GM23338 (cell line): ENCODE measurements around the gene SLC9A3. TPM values are rescaled to one million over a fixed set of nuclear protein-coding genes. Genes with fewer than 3 reads are reported as not detected.

ENCODE experiments used
- ATAC-seq: fragments of 200-7000 bp; cut with Tn5 transposase; 3 replicates; pipeline ENCODE4 v1.9.1; 2020
- DNase-seq: peaks from one replicate; pipeline ENCODE4 v3.0.0-alpha.2; 2015; ENCODE audit warnings: low spot score
- H2AFZ ChIP-seq: fragments of 200-600 bp; sonication (generic); 2 replicates; pipeline ENCODE4 v1.8.0; 2016; ENCODE audit warnings: antibody characterized with exemption, mild to moderate bottlenecking, moderate library complexity
- H3F3A ChIP-seq: fragments of 200-600 bp; sonication (generic); replicated peaks from 2 replicates; pipeline ENCODE4 v1.8.0; 2017; ENCODE audit warnings: antibody characterized with exemption, mixed run types, low read depth
- H3K27ac ChIP-seq: fragments of 200-600 bp; sonication (generic); 2 replicates; pipeline ENCODE4 v1.6.1; 2016; ENCODE audit warnings: low read depth
- H3K27me3 ChIP-seq: fragments of 200-600 bp; sonication (generic); 2 replicates; pipeline ENCODE4 v1.8.0; 2016; ENCODE audit warnings: mild to moderate bottlenecking, mixed run types, moderate library complexity; ENCODE audit not compliant: insufficient read depth
- H3K36me3 ChIP-seq: fragments of 200-600 bp; sonication (generic); 2 replicates; pipeline ENCODE4 v1.8.0; 2016; ENCODE audit warnings: mild to moderate bottlenecking; ENCODE audit not compliant: insufficient read depth
- H3K4me1 ChIP-seq: fragments of 200-600 bp; sonication (generic); 2 replicates; pipeline ENCODE4 v1.8.0; 2016; ENCODE audit warnings: mild to moderate bottlenecking, moderate library complexity; ENCODE audit not compliant: insufficient read depth
- H3K4me2 ChIP-seq: fragments of 200-600 bp; sonication (generic); 2 replicates; pipeline ENCODE4 v1.7.1; 2017; ENCODE audit warnings: mixed run types
- H3K4me3 ChIP-seq: fragments of 200-600 bp; sonication (generic); 2 replicates; pipeline ENCODE4 v1.6.1; 2016; ENCODE audit warnings: mixed run types
- H3K79me2 ChIP-seq: fragments of 200-600 bp; sonication (generic); replicated peaks from 2 replicates; pipeline ENCODE4 v1.8.0; 2017; ENCODE audit warnings: mild to moderate bottlenecking; ENCODE audit not compliant: insufficient read depth
- H3K9me2 ChIP-seq: fragments of 200-600 bp; sonication (generic); 2 replicates; pipeline ENCODE4 v1.8.0; 2017; ENCODE audit not compliant: insufficient read depth
- H4K20me1 ChIP-seq: fragments of 200-600 bp; sonication (generic); replicated peaks from 2 replicates; pipeline ENCODE4 v1.8.0; 2017; ENCODE audit warnings: mild to moderate bottlenecking; ENCODE audit not compliant: insufficient read depth
- H3K27ac Mint-ChIP-seq: 2 replicates; pipeline ENCODE4 v1.8.0; 2020; ENCODE audit warnings: inconsistent platforms, mild to moderate bottlenecking, moderate library complexity, mixed read lengths
- H3K27me3 Mint-ChIP-seq: 3 replicates; pipeline ENCODE4 v1.8.0; 2022; ENCODE audit warnings: low read depth, mild to moderate bottlenecking, moderate library complexity, mixed read lengths, inconsistent platforms; ENCODE audit not compliant: insufficient read depth, poor library complexity
- H3K36me3 Mint-ChIP-seq: 3 replicates; pipeline ENCODE4 v1.8.0; 2021; ENCODE audit warnings: low read depth, mild to moderate bottlenecking, inconsistent platforms, moderate library complexity, mixed read lengths
- H3K4me1 Mint-ChIP-seq: 3 replicates; pipeline ENCODE4 v1.8.0; 2020; ENCODE audit warnings: mild to moderate bottlenecking, inconsistent platforms, mixed read lengths
- H3K4me3 Mint-ChIP-seq: 3 replicates; pipeline ENCODE4 v1.8.0; 2021; ENCODE audit warnings: moderate library complexity, mild to moderate bottlenecking, inconsistent platforms, mixed read lengths
- H3K9me3 Mint-ChIP-seq: 3 replicates; pipeline ENCODE4 v1.8.0; 2020; ENCODE audit warnings: moderate library complexity, mild to moderate bottlenecking, inconsistent platforms, mixed read lengths
- CREB1 ChIP-seq: fragments of 250-450 bp; sonication (Bioruptor Pico); IDR thresholded peaks from 2 replicates; pipeline ENCODE4 v1.5.0; 2020; ENCODE audit warnings: low read depth, mild to moderate bottlenecking, moderate library complexity
- EZH2 ChIP-seq: fragments of 200-600 bp; sonication (generic); IDR thresholded peaks from one replicate; pipeline ENCODE4 v1.8.0; 2017; ENCODE audit warnings: antibody characterized with exemption, mild to moderate bottlenecking, low read depth; ENCODE audit not compliant: unreplicated experiment
- EZH2phosphoT487 ChIP-seq: fragments of 200-600 bp; sonication (generic); IDR thresholded peaks from one replicate; pipeline ENCODE4 v1.8.1; 2018; ENCODE audit warnings: antibody characterized with exemption; ENCODE audit not compliant: unreplicated experiment
- POLR2AphosphoS5 ChIP-seq: IDR thresholded peaks from 2 replicates; pipeline ENCODE4 v1.6.1; 2016; ENCODE audit warnings: antibody characterized with exemption, low read depth
- ZNF114 ChIP-seq: fragments of 250-450 bp; sonication (Bioruptor Pico); IDR thresholded peaks from 2 replicates; pipeline ENCODE4 v1.5.0; 2020; ENCODE audit warnings: mild to moderate bottlenecking, moderate library complexity
- ZNF331 ChIP-seq: fragments of 250-450 bp; sonication (Bioruptor Pico); IDR thresholded peaks from 2 replicates; pipeline ENCODE4 v1.5.0; 2020; ENCODE audit warnings: low read depth, mild to moderate bottlenecking, moderate library complexity
- polyA plus RNA-seq: library from polyadenylated mRNA; unstranded; fragments of >200 nt; fragmentation: Nextera tagmentation; extraction: Ambion mirVana; gene quantifications from 2 replicates; pipeline ENCODE4 v1.2.1, GENCODE V29; 2016
- total RNA-seq: library from RNA; depleted of rRNA; stranded (reverse); fragments of >200 nt; shearing (Covaris generic); gene quantifications from 2 replicates; pipeline ENCODE4 v1.2.3, GENCODE V29; 2014
- TF ChIP-seq, protein P1 (sequence below): IDR thresholded peaks from one replicate; pipeline ENCODE4 v1.6.1; 2018; ENCODE audit warnings: antibody characterized with exemption; ENCODE audit not compliant: unreplicated experiment
- TF ChIP-seq, protein P2 (sequence below), 2 experiments: fragments of 200-600 bp in 1 of 2; sonication (generic) in 1 of 2; conservative IDR thresholded peaks; 2 replicates each; pipeline versions ENCODE4 v1.5.1 to v1.6.1; 2016 to 2017; ENCODE audit warnings: antibody characterized with exemption in 2 of 2, low read depth in 2 of 2, mild to moderate bottlenecking in 2 of 2, moderate library complexity in 1 of 2
- TF ChIP-seq, protein P3 (sequence below): fragments of 250-450 bp; sonication (Bioruptor Pico); IDR thresholded peaks from 2 replicates; pipeline ENCODE4 v1.5.0; 2020; ENCODE audit warnings: mild to moderate bottlenecking, moderate library complexity

Gene SLC9A3
- total and polyA plus RNA-seq, 2 experiments from 2014 or later, result 0.39 to 3.1 TPM

DNA sequence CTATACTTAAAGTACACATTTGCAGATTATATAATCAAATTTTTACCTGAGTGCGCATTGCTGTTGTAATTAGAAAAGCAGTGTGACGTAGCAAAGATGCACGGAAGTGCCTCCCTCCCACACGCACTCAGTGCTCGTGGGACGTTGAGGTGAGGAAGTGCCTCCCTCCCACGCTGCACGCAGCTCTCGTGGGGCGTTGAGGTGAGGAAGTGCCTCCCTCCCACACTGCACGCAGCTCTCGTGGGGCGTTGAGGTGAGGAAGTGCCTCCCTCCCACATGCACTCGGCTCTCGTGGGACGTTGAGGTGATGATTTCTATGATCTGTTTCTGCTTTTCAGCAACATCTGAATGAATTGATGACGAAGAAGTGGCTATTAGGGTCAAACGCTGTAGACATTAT is 60.3 kb downstream of the SLC9A3 start:
- Histone ChIP-seq H3F3A (no peaks in the 10 kb centered on the region), H2AFZ (no peak overlapping the region), H3K36me3 (peaks cover 20% of the 10 kb centered on the region; the same call in 1 of the 2 replicates), H3K27ac (no peak overlapping the region), H3K79me2 (no peaks in the 10 kb centered on the region), H3K4me1 (no peaks in the 10 kb centered on the region), H3K4me2 (no peak overlapping the region), H3K4me3 (no peak overlapping the region), H4K20me1 (no peaks in the 10 kb centered on the region), H3K27me3 (no peaks in the 10 kb centered on the region), H3K9me2 (no peaks in the 10 kb centered on the region)
- Mint-ChIP-seq H3K36me3 (peaks cover 28% of the 10 kb centered on the region), H3K4me3 (no peak overlapping the region), H3K27me3 (peaks cover 6% of the 10 kb centered on the region), H3K27ac (no peak overlapping the region), H3K9me3 (no peaks in the 10 kb centered on the region), H3K4me1 (no peaks in the 10 kb centered on the region)
- ATAC-seq (no peak), DNase-seq (no peak)
- TF ChIP-seq, protein P1, sequence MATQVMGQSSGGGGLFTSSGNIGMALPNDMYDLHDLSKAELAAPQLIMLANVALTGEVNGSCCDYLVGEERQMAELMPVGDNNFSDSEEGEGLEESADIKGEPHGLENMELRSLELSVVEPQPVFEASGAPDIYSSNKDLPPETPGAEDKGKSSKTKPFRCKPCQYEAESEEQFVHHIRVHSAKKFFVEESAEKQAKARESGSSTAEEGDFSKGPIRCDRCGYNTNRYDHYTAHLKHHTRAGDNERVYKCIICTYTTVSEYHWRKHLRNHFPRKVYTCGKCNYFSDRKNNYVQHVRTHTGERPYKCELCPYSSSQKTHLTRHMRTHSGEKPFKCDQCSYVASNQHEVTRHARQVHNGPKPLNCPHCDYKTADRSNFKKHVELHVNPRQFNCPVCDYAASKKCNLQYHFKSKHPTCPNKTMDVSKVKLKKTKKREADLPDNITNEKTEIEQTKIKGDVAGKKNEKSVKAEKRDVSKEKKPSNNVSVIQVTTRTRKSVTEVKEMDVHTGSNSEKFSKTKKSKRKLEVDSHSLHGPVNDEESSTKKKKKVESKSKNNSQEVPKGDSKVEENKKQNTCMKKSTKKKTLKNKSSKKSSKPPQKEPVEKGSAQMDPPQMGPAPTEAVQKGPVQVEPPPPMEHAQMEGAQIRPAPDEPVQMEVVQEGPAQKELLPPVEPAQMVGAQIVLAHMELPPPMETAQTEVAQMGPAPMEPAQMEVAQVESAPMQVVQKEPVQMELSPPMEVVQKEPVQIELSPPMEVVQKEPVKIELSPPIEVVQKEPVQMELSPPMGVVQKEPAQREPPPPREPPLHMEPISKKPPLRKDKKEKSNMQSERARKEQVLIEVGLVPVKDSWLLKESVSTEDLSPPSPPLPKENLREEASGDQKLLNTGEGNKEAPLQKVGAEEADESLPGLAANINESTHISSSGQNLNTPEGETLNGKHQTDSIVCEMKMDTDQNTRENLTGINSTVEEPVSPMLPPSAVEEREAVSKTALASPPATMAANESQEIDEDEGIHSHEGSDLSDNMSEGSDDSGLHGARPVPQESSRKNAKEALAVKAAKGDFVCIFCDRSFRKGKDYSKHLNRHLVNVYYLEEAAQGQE, result no peak
- TF ChIP-seq, protein P2, sequence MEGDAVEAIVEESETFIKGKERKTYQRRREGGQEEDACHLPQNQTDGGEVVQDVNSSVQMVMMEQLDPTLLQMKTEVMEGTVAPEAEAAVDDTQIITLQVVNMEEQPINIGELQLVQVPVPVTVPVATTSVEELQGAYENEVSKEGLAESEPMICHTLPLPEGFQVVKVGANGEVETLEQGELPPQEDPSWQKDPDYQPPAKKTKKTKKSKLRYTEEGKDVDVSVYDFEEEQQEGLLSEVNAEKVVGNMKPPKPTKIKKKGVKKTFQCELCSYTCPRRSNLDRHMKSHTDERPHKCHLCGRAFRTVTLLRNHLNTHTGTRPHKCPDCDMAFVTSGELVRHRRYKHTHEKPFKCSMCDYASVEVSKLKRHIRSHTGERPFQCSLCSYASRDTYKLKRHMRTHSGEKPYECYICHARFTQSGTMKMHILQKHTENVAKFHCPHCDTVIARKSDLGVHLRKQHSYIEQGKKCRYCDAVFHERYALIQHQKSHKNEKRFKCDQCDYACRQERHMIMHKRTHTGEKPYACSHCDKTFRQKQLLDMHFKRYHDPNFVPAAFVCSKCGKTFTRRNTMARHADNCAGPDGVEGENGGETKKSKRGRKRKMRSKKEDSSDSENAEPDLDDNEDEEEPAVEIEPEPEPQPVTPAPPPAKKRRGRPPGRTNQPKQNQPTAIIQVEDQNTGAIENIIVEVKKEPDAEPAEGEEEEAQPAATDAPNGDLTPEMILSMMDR (conservative IDR thresholded peaks at IDR 0.05; ENCODE audit: low read depth in 2 of 2), result no peak
- TF ChIP-seq ZNF114 (CRISPR knock-in tag) (no peak), POLR2AphosphoS5 (no peak), CREB1 (no peak), EZH2 (no peak)

DNA sequence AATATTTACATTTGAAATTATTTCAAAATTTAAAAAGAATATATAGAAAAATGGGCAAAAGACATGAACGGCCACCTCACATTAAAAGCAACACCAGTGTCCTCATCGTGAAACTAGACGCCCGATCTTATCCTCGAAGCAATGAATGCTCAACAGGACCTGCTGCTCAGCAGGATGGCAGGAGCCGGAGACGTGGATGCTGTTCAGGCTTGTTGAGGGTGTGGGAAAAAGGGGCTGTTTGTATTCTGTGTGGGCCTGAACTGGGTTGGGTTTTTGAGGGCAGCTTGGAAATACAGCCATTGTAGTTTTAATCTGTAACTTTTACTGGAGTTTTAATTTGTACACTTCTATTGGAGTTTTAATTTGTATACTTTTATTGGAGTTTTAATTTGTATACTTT is 60.9 kb downstream of the SLC9A3 start:
- H3K4me3 Mint-ChIP-seq, result no peak overlapping the region
- no peaks in the 10 kb centered on the region for H3K9me3 Mint-ChIP-seq
- H3K79me2 ChIP-seq, result no peaks in the 10 kb centered on the region
- H4K20me1 ChIP-seq, result no peaks in the 10 kb centered on the region
- ATAC-seq, result no peak
- peaks cover 20% of the 10 kb centered on the region; the same call in 1 of the 2 replicates for H3K36me3 ChIP-seq
- no peaks in the 10 kb centered on the region for H3K9me2 ChIP-seq
- H3F3A ChIP-seq, result no peaks in the 10 kb centered on the region
- peaks cover 31% of the 10 kb centered on the region for H3K36me3 Mint-ChIP-seq
- DNase-seq, result no peak
- no peak overlapping the region for H3K27ac Mint-ChIP-seq
- H3K4me1 ChIP-seq, result no peaks in the 10 kb centered on the region
- no peak overlapping the region for H2AFZ ChIP-seq
- H3K4me1 Mint-ChIP-seq, result no peaks in the 10 kb centered on the region
- H3K4me2 ChIP-seq, result no peak overlapping the region
- no peak overlapping the region for H3K27ac ChIP-seq
- peaks cover under 1% of the 10 kb centered on the region for H3K27me3 Mint-ChIP-seq
- H3K4me3 ChIP-seq, result no peak overlapping the region
- H3K27me3 ChIP-seq, result no peaks in the 10 kb centered on the region
- TF ChIP-seq, protein P3, sequence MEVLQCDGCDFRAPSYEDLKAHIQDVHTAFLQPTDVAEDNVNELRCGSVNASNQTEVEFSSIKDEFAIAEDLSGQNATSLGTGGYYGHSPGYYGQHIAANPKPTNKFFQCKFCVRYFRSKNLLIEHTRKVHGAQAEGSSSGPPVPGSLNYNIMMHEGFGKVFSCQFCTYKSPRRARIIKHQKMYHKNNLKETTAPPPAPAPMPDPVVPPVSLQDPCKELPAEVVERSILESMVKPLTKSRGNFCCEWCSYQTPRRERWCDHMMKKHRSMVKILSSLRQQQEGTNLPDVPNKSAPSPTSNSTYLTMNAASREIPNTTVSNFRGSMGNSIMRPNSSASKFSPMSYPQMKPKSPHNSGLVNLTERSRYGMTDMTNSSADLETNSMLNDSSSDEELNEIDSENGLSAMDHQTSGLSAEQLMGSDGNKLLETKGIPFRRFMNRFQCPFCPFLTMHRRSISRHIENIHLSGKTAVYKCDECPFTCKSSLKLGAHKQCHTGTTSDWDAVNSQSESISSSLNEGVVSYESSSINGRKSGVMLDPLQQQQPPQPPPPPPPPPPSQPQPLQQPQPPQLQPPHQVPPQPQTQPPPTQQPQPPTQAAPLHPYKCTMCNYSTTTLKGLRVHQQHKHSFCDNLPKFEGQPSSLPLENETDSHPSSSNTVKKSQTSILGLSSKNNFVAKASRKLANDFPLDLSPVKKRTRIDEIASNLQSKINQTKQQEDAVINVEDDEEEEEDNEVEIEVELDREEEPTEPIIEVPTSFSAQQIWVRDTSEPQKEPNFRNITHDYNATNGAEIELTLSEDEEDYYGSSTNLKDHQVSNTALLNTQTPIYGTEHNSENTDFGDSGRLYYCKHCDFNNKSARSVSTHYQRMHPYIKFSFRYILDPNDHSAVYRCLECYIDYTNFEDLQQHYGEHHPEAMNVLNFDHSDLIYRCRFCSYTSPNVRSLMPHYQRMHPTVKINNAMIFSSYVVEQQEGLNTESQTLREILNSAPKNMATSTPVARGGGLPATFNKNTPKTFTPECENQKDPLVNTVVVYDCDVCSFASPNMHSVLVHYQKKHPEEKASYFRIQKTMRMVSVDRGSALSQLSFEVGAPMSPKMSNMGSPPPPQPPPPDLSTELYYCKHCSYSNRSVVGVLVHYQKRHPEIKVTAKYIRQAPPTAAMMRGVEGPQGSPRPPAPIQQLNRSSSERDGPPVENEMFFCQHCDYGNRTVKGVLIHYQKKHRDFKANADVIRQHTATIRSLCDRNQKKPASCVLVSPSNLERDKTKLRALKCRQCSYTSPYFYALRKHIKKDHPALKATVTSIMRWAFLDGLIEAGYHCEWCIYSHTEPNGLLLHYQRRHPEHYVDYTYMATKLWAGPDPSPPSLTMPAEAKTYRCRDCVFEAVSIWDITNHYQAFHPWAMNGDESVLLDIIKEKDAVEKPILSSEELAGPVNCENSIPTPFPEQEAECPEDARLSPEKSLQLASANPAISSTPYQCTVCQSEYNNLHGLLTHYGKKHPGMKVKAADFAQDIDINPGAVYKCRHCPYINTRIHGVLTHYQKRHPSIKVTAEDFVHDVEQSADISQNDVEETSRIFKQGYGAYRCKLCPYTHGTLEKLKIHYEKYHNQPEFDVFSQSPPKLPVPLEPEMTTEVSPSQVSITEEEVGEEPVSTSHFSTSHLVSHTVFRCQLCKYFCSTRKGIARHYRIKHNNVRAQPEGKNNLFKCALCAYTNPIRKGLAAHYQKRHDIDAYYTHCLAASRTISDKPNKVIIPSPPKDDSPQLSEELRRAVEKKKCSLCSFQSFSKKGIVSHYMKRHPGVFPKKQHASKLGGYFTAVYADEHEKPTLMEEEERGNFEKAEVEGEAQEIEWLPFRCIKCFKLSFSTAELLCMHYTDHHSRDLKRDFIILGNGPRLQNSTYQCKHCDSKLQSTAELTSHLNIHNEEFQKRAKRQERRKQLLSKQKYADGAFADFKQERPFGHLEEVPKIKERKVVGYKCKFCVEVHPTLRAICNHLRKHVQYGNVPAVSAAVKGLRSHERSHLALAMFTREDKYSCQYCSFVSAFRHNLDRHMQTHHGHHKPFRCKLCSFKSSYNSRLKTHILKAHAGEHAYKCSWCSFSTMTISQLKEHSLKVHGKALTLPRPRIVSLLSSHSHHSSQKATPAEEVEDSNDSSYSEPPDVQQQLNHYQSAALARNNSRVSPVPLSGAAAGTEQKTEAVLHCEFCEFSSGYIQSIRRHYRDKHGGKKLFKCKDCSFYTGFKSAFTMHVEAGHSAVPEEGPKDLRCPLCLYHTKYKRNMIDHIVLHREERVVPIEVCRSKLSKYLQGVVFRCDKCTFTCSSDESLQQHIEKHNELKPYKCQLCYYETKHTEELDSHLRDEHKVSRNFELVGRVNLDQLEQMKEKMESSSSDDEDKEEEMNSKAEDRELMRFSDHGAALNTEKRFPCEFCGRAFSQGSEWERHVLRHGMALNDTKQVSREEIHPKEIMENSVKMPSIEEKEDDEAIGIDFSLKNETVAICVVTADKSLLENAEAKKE (CRISPR knock-in tag), result no peak
- no peak for TF ChIP-seq EZH2phosphoT487
- TF ChIP-seq ZNF331 (CRISPR knock-in tag), result no peak
